ENCODE measurements around the gene MYO1D.

The MYO1D gene

GRCh38 chr17:32628271-32629044 lies 248.5 kb downstream of the MYO1D start:
- DNase-seq (ENCODE audit: low read depth in 4 of 4, low spot score in 1 of 4) = no peak

- DNase-seq (ENCODE audit: low read depth in 4 of 4, low spot score in 1 of 4) = no peak
Observed at GRCh38 chr17:32627239-32627996, 249.5 kb downstream of the MYO1D start.

DNA sequence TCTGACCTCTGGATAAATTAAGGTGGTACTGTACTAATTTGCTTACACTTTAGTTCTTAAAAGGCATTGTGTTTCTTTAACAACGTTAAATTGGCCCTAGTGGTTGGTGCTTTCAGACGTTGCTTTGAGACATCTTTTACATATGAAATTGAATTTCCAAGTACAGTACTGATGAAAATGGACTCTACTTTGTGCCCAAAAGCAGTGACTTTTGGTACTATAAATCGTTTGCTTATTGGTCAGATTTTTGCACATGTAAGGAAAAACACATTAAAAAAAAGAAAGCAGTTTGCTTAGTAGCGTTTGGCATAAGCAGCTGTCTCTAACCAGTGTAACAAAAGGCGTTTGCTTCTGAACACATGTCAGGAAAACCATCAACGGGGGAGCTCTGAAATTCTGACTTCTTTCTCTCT lies 250.5 kb downstream of the MYO1D start:
- no peak for DNase-seq (ENCODE audit: low read depth in 4 of 4, low spot score in 1 of 4)

GRCh38 chr17:32625971-32626370 lies 251.0 kb downstream of the MYO1D start:
- no peak for DNase-seq (ENCODE audit: low read depth in 4 of 4, low spot score in 1 of 4)

DNA sequence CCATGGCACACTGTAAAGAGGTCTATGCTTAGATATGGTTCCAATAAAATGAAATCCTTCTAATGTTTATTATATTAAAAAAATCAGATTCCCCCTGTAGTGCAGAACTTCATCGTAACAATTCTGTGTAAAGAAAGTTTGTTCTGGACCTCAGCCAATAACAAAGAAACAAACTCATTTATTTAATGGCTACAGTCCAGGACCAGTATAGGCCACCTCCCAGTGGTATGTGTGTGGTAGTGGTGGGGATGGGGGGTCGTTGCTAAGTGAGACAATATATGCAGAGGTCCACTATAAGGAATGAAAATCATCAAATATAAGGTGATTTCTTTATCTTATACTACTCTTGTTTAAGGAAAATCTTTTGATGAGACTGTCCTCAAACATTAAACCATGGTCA lies 253.7 kb downstream of the MYO1D start:
- DNase-seq (ENCODE audit: low read depth in 4 of 4, low spot score in 1 of 4) = no peak

DNA sequence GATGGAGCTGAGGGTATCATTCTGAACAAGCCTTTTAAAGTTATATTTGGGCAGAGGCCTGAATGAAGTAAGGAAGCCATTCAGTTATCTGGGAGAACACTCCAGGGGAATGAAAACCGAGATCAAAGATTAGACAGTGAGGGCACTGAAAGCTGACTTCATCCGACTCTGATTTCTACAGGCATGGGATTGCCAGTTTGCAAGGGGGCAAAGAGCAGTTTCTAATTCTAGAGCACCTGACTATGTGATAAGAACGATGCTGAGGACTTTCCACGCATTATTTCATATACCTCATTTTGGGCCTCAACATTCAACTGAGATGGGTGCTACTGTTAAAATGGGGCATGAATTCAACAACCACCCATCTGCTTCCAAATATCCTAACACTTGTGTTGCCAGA lies 254.4 kb downstream of the MYO1D start:
- no peak for DNase-seq (ENCODE audit: low read depth in 4 of 4, low spot score in 1 of 4)

- no peak for DNase-seq (ENCODE audit: low read depth in 4 of 4, low spot score in 1 of 4)
Observed at GRCh38 chr17:32621612-32622312, 255.2 kb downstream of the MYO1D start.

- DNase-seq (ENCODE audit: low read depth in 4 of 4, low spot score in 1 of 4) = no peak
Observed at GRCh38 chr17:32615326-32615725, 261.6 kb downstream of the MYO1D start.

DNA sequence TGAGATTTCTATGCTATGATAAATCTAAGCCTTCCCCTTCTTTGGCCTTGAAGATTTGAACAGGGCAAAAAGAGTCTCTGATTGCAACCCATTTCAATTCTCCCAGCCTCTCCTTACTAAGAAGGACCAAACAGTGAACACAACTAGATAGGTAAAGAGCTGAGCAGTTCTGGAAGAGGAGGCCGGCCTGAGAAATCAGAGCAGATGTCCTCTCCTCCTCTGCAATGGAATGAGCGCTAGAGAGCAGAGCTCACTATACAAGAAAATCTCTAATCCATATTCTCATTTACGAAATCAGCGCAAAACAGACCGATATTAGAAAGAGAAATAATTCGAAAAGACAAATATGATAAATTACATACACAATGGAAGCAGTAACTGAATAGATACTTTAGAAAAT lies 266.0 kb downstream of the MYO1D start:
- no peak for DNase-seq (ENCODE audit: low read depth in 4 of 4, low spot score in 1 of 4)

DNA sequence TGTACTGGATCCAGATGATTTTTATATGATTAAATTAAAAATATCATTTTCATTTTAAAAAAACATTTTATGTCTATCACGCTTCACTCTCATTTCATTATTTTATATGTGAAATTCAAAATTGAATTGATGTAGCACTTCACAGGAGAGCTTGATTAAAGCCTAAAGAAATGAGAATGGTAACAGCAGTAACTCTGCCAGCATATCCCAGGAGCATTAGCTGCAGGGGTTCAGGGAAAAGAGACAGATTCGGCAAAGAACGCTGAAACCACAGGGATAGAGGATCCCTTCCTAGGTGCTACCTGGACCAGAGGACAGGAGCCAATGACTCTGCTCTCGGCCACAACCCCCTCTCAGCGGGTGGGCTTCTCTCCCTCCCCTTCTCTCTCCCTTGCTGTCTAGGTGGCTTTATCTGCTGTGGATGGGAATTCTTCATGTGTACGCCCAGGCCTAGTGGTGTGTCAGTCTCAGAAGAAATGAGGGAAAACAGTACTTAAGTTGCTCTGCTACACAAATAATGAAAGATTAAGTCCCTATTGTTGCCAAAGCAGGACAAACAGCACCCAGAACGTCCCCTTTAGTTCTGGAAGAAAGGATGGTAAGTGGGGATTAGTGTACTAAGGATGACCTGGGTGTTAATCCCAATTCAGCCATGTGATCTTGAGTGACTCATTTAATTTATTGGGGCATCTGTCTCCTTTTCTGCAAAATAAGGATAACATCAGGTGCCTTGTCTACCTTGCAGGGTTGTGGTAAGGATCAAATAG lies 266.9 kb downstream of the MYO1D start:
- no peak for DNase-seq (ENCODE audit: low read depth in 4 of 4, low spot score in 1 of 4)

- peak; percentile 14 to 45 (median 36) for DNase-seq (ENCODE audit: low read depth in 4 of 4, low spot score in 1 of 4)
Observed at GRCh38 chr17:32609085-32609484, 267.8 kb downstream of the MYO1D start.

GRCh38 chr17:32608267-32608666 lies 268.7 kb downstream of the MYO1D start:
- DNase-seq (ENCODE audit: low read depth in 4 of 4, low spot score in 1 of 4) = no peak

DNA sequence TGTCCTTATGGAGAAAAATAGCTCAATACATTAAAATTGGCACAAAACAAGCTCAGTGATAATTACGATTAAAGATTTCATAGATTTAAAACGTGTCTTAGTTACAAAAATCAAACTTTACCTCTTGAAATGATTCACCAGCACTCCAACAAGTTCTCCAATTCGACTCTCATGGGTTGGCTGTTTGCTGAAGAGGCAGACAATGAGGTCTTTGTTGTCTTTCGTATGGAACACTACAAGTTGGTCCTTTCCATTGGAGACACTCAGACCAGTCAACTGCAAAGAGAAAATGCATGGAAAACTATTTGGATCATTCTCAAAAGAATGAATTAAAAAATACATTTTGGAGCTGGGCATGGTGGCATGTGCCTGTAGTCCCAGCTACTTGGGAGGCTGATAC lies 272.0 kb downstream of the MYO1D start:
- DNase-seq (ENCODE audit: low read depth in 4 of 4, low spot score in 1 of 4) = no peak

DNA sequence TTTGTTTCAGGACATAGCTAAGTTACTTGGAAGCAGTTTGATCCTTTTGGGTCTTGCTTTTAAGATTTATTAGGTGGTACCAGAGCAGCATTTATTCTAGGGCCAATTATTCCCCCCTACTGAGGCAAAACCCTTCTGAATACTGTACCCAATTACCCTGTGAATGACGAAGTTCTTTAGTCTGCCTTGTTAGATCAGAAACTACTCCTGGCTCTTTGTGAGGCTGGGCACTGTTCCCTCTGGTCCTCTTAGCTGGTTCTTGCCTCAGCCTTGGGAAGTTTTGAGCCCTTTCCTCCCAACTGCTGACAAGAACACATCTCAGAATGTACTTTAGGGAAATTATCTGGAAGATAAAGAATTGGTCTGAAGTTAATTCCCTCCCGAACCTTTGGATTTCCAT lies 274.5 kb downstream of the MYO1D start:
- no peak for DNase-seq (ENCODE audit: low read depth in 4 of 4, low spot score in 1 of 4)

DNA sequence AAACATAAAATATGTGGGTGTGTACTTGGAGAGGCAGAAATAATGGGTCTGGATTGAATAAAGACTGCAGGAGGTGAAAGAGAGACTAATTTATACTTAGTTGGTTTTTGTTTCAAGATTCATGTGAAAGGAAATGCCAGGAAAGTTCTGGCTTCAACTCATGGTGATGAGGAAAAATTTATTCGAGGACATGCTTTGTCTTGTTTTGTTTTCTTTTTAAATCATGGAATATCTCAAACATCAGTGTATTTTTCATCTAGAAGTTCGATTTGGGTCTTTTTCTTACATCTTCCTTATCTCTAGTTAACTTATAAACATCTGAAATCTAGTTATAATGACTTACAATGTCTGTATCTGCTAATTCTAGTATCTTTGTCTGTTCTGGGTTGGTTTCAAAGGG lies 275.1 kb downstream of the MYO1D start:
- DNase-seq (ENCODE audit: low read depth in 4 of 4, low spot score in 1 of 4) = no peak

- no peak for DNase-seq (ENCODE audit: low read depth in 4 of 4, low spot score in 1 of 4)
Observed at GRCh38 chr17:32596628-32597027, 280.3 kb downstream of the MYO1D start.

DNA sequence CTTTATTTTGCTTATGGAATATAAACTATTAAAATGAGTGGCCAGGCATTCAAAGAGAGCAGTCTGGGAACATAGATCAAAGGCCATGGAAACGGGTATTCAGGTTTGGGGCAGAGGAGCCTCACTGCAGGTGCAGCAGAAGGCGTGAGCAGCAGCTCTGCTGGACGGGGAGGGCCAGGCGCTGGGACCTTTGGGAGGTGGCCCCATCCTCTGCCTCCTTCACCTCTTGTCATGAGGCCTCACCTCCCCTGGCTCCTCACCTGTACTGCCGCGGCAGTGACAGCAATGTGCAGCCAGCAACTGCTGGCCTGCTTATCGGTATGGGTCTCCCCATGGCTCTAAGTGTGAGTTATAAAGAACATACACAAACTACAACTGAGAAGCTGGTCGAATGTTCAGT lies 280.7 kb downstream of the MYO1D start:
- DNase-seq (ENCODE audit: low read depth in 4 of 4, low spot score in 1 of 4) = no peak

DNA sequence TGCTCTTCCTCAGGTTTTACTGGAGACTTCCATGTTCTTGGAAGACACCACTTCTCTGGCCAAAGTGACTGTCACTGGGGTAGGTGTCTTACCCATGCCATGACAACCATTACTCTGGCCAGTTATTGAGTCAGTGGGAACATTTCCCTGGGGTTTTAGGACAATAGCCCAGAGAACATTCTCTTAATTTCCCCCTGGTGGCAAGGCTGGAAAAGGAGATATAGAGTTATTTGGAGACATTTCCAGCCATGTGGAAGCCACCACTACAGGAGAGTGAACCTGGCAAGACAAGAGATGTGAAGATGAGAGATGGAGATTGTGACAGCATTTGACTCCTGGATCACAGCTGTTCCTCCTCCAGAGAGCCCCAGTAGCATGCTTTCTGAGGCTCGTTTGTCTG lies 283.9 kb downstream of the MYO1D start:
- no peak for DNase-seq (ENCODE audit: low read depth in 4 of 4, low spot score in 1 of 4)

DNA sequence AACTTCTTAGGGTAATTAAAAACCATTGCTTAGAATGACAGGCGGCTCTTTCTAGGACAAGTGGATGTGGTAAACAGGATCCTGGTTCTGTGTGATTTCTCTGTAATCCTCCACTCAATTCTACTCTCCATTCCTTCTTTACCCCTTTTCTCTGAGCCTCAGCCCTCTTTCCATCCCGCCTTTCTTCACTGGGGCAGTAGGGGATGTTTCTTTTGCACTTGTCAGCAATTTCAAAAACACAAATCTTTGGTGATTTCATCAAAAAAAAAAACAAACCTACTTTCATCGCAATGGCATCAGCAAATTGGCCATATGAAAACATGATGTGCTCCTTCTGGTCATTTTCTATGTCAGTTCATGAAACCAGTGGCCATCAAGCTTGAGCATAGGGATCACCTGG lies 285.5 kb downstream of the MYO1D start:
- no peak for DNase-seq (ENCODE audit: low read depth in 4 of 4, low spot score in 1 of 4)

- no peak for DNase-seq (ENCODE audit: low read depth in 4 of 4, low spot score in 1 of 4)
Observed at GRCh38 chr17:32590974-32591373, 285.9 kb downstream of the MYO1D start.

DNA sequence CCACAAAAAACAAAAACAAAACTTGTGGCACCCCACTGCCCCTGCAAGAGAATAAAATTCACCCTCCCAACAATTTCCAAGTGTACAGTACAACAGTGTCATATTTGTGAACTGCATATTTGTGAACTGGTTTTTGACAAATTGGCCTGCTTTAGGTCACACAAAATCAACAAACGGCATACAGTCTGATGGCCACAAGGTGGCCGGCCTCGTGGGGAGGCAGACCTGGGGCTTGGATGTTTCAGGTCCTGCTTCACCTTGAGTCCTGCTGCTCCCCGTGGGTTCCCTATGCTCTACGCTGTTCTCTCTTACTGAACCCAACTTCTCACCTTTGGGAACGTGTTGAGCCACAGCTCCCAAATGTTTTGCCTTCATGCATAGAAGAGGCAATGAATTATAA lies 287.9 kb downstream of the MYO1D start:
- DNase-seq (ENCODE audit: low read depth in 4 of 4, low spot score in 1 of 4) = no peak
